HG03575 (cell line): ENCODE data around the gene STEAP4.

Experiments used
- ATAC-seq: cut with Tn5 transposase; IDR thresholded peaks from one replicate; pipeline ENCODE4 v1.9.1; 2021; ENCODE audit not compliant: unreplicated experiment, insufficient number of reproducible peaks, low FRiP score; ENCODE audit errors: extremely low read depth

STEAP4 gene

DNA sequence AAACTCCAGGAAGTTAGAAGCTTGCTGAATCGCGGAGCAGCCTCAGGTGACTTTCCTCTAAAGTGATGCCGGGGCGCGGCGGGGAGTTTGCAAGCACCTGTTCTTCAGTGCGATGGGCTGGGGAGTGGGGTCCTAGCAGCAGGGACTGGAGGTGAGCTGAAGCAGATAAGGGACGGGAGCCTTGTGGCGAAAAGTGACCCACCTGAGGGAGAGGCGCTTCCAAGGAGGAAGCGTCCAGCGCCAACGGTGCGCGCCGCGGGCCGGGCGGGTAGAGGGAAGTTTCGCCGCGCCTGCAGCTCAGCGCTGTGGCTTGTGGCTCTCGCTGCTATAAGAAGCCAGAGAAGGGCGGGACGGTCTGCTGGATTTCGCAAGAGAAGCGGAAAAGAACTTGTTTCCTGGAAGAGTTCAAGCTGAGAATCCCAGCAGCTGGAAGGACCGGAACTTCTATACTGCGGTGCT, at the start of gene STEAP4:
TSS of gene STEAP4 (minus strand) at position 305 of the 459 bp plus-strand sequence. CDS start 22,625 bp downstream, outside the sequence.
- no peak for ATAC-seq

DNA sequence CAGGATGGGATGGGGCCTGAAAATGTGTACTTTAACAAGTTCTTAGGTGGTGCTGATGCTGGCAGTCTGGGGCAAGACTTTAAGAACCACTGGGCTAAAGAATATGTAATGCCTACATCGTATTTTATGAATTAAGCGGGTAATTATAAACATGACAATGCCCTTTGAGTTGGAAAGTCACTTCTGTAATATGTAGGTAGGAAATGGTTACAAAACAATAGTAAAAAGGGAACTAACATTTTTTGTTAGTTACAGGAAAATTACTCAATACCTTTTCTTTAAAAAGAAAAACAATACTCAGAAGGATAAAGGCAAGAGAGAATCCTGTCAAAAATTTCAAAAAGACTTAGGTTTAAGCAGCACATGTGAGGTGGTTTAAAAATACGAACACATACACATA, 48.3 kb upstream of the STEAP4 start:
- ATAC-seq = no peak

DNA sequence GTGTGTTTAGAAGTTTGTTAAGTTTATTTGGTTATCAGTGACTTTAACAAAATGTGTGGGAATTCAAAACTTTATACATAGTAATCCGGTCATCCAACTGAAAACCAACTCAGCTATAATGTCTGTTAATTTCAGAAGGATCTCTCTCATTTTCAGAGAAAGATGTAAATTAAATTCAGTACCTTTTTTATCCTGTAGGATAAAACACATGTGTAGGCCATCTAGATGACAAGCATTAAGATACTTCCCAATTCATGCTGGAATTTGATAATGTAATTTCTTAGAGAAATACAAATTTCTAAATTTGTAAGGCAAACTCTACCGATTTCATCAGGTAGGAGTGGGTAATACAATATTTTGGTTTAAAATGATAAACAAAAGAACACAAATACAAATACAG, 43.4 kb upstream of the STEAP4 start:
- ATAC-seq = no peak

DNA sequence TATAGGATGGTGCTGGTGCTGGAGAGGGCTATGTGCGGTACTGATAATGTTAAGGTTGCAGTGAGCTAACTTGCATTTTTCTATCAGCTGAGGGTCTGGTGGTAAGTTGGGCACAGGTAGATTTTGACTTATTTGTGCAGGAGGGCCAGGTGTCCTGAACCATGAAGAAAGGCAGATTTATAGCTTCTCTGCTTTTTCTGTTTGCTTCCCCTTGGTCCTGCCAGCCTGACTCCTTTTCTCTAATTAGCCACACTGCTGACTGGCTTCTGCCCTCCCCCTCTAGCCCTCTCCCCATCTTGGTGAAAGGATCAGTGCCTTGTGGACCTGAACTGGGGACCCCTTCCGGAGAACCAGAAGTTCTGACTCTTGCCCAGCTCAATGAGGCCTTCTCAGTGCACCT, 40.8 kb upstream of the STEAP4 start:
- no peak for ATAC-seq

DNA sequence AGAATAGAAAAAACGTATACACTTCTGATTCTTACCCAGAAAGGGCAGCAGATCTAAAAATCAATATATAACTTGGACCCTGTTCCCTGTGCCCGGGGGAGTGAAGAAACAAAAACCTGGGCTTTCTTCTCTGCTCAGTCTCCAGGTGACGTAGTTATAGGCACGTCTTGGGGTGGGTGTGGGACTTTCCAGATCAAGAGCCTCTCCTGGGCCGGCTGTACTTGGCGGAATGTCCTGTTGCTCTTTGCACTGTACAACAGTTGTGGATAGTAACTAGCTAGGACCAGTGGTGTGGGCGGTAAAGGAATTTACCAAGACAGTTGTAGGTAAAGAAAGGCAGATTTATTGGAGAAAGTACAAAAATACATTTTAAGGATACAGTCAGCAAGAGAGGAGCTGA, 40.4 kb upstream of the STEAP4 start:
- no peak for ATAC-seq

DNA sequence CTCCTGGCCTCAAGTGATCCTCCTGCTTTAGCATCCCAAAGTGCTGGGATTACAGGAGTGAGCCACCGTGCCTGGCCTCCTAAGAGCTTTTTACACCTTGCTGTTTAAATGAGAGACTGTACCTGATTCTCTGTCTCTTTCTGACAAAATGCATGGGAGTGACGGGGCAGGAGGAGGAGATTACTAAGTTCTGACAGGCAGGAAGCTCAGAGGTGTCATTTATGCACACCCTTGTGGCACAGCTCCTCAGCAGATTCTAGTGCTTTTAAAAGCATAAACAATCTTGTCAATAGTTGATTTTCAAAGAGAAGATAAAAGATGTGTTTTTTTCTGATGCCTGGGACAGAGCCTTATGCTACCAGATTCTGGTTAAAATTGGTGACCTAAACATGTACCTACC, 39.7 kb upstream of the STEAP4 start:
- no peak for ATAC-seq

DNA sequence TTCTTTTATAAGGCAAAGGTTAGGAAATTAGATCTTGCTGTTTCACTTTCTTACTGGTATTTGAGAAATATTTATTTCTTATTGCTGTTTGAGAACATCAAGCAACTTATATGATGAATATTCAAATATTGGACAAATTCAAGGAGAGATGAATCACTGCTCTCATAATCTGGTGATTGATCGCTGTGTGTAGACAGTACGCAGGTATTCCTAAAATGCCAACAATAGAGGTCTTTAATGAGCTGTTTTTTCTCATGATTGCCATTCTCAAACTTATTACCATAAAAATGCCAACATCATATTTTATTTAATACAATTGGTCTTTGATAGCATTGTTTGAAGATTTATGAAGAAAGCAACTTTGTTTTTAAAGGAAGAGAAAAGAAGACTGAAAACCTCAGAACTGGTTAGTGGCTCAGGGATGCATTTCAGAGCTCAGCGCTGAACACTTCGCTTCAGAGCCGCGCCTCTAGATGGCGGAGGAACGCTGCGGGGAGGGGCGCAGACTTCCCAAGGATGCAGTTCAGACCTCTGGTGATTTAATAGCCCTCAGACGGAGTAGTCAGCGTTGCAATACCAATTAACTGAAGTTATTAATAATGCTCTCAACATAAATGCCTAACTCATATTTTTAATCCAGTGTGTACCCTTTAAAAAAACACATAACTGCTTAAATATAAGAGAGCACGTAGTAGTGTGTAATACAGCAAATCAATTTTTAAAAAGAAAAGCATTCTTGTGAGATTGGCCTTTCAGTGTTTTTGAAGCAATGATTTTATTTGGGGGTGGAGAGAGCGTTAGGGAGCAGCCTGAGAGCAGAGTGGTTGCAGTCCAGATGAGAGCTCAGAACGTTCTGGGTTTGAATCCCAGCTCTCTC, 38.5 kb upstream of the STEAP4 start:
- ATAC-seq = no peak

DNA sequence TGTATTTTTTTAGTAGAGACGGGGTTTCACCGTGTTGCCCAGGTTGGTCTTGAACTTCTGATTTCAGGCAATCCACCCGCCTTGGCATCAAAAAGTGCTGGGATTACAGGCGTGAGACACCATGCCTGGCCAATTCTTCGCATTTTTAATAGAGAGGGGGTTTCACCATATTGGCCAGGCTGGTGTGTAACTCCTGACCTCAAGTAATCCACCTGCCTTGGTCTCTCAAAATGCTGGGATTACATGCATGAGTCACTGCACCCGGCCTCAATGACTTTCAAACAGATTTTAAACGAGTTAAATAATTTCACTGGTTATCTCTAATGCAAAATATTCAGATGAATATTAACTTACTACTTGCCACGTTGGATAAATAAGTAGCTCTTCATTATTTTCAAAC, 37.6 kb upstream of the STEAP4 start:
- ATAC-seq = no peak

DNA sequence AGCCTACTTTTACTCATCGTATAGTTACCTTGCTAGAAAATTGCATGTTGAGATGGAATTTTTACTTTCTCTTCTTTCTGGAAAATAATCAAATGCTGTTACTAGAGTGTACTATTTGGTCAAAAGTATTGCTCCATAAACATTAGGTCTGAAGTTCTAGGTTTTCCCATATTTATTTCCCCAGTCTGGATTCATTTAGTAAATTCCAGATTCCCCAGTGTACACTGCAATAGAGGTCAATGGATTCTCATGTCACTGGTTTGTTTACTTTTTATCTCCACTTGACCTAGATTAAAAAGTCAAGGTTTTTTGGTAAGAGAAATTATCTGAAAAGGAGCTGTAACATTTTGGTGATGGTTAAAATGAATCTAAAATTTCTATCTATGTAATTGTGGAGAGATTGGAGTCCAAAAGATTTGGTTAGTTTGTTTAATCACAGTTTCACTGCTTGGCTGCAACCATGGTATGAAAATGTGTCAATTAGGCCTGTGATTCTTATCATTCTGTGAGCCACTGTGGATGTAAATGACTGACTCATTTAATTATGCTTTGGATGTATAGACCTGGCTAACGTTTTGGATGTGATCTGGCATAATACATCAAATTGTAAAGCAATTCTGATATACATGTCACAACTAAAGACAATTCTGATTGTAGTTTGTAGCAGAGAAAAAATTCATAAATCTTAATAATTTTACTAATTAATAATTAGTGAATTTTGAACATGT, 32.7 kb upstream of the STEAP4 start:
- no peak for ATAC-seq

DNA sequence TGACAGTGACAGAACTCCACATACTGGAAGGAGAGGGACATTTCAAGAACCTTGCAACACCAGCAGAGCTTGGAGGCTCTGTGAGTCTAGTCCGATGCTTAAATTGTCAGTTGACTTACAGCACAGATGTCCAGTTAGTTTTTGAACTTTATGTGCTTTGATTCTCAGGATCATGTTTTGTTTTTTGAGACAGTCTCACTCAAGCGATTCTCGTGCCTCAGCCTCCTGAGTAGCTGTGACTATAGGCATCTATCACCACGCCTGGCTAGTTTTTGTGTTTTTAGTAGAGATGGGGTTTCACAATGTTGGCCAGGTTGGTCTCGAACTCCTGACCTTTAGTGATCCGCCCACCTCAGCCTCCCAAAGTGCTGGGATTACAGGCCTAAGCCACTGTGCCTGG, 31.8 kb upstream of the STEAP4 start:
- no peak for ATAC-seq

DNA sequence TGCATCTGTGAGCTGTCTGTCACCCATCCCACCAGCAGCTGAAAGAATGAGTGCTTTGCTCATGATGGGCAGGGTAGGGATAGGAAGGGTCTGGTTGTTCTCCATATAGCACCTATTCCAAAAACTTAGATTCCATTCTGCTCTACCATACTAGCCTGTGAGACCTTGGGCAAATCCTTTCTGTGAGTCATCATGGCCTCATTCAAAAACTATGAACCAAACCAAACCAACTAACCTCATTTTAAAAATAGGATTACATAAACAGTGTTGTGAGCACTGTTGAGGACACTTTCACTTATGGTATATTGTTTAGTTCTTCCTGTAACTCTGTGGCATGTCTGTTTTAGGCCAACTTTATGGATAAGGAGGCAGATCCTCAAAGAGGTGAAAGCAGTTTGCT, 30.9 kb upstream of the STEAP4 start:
- ATAC-seq = no peak

DNA sequence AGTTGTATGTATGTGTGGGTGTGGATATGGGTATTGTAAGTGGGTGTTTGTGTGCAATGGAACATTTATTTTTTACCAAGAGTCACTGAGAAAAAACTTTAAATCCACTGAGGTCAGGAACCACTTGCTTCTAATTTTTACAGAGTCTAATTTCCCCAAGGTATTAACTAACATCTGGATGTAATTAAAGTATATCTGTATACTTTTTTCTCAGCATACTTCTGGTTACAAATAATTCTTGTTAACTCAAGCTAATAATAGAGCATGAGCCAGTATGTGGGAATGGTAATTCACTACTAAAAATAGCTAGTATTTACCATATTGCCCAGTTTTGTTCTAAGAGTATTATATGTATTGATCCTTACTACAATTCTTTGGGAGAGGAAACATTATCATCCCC, 24.6 kb upstream of the STEAP4 start:
- ATAC-seq = no peak

DNA sequence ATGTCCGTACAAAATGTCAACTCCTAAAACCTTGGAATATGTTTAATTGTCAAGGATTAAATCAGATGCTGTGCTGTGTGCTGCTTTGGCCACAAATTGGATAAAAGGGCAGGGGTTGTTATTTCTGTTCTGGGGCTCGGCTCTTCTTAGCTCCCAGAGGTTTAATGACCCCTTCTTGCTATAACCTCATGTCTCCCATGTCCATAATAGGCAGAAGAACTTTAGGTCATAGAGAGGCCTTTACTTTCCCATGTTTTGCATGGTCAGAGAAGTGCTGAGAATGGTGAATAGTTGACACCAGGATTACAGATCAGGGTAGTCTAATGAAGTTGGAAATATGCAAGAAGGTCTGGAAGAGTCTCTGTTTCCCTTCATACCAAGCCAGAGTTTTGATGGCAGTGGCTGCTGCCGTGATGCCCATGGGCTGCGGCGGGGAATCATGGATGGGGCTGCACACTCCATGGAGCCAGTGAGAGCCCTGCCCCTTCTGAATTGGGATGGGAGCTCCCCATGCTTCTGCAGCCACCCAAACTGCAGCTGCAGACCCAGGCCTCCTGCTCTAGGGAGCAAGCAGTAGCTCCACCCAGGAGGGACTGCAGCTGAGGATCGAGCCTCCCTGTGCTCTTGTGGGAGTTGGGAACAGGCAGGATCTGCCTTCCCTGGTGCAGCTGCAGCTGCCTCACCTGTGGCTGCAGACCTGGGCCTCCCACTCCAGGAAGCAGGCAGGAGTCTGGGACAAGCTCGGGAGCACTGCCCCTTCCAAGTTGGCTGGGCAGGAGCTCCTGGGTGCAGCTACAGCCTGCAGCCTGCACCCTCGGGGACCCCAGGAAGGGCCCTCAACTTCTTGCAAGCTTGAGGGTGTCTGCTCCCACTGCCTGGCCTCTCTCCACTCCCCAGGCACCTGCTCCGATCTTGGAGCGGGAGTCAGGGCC, 23.1 kb upstream of the STEAP4 start:
- no peak for ATAC-seq

DNA sequence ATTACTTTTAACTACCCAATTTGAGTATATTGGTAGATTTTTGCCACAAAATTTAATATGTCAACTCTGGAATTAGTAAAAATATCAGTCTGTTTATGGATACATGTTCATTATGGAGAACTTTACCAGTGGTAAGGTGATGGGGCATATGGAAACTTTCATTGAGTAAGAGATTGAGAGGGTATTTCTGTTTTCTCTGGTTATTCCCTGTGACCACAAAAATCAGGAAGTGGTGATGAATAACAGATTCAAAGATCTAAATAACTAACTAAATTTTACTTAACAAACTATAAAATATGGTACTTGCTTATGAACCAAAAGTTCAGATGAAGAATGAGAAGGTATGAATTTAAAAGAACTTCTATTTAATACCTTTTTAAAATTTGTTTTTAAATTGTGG, 22.1 kb upstream of the STEAP4 start:
- no peak for ATAC-seq

DNA sequence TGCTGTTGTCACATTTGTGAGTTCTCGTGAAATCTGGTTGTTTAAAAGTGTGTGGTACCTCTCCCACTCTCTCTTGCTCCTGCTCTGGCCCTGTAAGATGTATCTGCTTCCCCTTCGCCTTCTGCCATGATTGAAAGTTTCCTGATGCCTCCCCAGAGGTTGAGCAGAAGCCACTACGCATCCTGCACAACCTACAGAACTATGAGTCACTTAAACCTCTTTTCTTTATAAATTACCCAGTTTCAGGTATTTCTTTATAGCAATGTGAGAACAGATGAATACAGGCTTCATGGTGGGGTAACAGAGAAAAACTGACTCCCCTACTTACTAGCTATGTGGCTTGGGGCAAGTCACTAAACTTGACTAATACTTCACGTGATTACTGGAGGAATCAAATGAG, 18.0 kb upstream of the STEAP4 start:
- no peak for ATAC-seq

DNA sequence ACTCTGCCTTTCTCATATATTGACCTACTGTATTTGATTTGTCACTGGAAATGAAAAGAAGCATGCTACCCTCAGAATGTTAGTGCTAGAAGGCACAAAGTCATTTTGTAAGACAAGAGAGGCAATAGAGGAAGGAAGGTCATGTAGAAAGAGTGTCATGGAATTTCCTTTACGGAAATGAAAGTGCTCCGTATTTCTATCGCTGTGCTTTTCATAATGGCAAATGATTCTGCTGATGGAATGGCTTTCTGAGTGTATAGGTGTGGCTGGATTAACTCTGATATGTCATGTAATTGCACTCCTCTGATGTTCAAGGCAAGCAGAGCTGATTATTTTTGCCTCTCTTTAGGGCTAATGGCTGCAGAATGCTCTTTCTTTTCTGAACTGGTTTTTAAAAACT, 15.5 kb upstream of the STEAP4 start:
- ATAC-seq = no peak

DNA sequence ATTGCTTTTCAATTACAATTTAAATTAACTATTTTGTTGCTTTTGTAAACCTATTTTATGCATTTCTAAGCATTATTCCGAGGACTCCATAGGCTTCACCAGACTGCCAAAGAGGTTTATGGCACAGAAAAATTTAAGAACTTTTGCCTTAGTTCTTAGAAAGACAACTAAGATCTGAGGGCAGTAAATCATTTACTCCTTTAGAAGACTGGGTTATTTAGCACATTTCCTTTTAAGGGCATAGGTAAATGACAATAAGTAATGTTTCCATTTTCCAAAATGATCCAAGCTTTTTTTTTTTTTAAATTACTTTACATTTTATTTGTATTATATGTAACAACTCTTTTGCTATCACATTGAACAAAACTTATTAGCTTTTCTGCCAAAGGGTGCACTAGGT, 15.0 kb upstream of the STEAP4 start:
- ATAC-seq = no peak

DNA sequence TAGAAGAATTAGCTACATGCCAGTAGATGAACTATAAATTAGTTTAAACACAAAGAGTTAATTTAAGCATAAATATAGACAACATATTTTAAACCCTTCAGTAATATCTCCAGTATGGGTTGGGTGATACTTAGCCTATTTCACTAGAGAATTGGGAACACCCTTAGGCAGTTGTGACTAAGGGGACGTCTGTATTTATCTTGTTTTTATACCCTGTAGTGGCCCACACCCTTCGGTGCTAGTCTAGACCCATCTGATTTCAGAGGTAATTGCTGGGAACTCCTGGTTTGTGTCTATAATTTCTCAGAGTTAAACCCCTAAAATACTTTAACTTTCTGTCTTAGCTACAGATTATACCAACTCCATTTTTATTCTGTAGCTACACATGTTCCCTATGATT, 11.5 kb upstream of the STEAP4 start:
- ATAC-seq = no peak

DNA sequence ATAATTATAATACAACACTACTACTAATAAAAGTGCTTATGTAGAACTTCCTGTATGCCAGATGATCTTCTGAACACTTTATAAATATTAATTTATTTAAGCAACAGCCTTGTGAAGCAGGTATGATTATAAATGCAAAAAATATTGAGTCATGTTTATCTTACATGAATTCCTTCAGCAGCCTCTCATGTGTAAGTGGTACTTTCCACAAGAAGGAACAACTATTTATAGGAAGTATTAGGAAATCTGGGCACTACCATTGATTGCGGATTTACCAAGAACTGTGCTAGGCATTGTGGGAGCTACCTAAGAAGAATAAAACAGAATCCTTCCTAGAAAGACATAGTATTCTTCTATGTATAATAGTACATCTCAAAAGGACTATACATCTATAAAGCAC, 10.7 kb upstream of the STEAP4 start:
- ATAC-seq = no peak
